Ascending aorta (tissue), 2 donors: ENCODE data around the gene CCDC12. TPM values are rescaled to one million over a fixed set of nuclear protein-coding genes. Genes with fewer than 3 reads are reported as not detected.

Source experiments
- DNase-seq, 2 donors: peaks; one replicate each; pipeline ENCODE4 v3.0.0-alpha.2; 2019; ENCODE audit warnings: low spot score in 2 of 2
- H3K27ac ChIP-seq, 2 donors: fragments of 200-600 bp; sonication (generic); one replicate each; pipeline ENCODE4 v1.5.1; 2016 to 2017; ENCODE audit warnings: mild to moderate bottlenecking in 1 of 2
- H3K27me3 ChIP-seq: fragments of 200-600 bp; sonication (generic); one replicate; pipeline ENCODE4 v1.5.1; 2017
- H3K36me3 ChIP-seq, 2 donors: fragments of 200-600 bp; sonication (generic); one replicate each; pipeline ENCODE4 v1.5.1; 2016
- H3K4me1 ChIP-seq, 2 donors: fragments of 200-600 bp; sonication (generic); one replicate each; pipeline ENCODE4 v1.5.1; 2016 to 2017; ENCODE audit warnings: mild to moderate bottlenecking in 1 of 2
- H3K4me3 ChIP-seq, 2 donors: fragments of 200-600 bp; sonication (generic); one replicate each; pipeline ENCODE4 v1.5.1; 2016 to 2017; ENCODE audit warnings: mild to moderate bottlenecking in 1 of 2
- H3K9me3 ChIP-seq, 2 donors: fragments of 200-600 bp; sonication (generic); one replicate each; pipeline ENCODE4 v1.5.1; 2016
- CTCF ChIP-seq, 3 experiments: fragments of 200-600 bp in 2 of 3; fragments of 450-650 bp in 1 of 3; sonication (generic) in 2 of 3; IDR thresholded peaks; one replicate each; pipeline ENCODE4 v1.5.1; 2016 to 2019; ENCODE audit warnings: antibody characterized with exemption in 3 of 3, mild to moderate bottlenecking in 1 of 3, moderate library complexity in 1 of 3
- intact Hi-C: fragments of 100-400 bp; cut with DNase I; formaldehyde crosslinking; loops from one replicate; pipeline ENCODE4 v1.15.1; 2023
- total RNA-seq: library from RNA; depleted of rRNA; stranded (reverse); fragments of >200 nt; gene quantifications from one replicate; pipeline ENCODE4 v1.1.0, GENCODE V29; 2016

The CCDC12 gene
- total RNA-seq, 1 donor from 2014 or later: 34.3 TPM

- DNase-seq: no peak
- Histone ChIP-seq H3K4me3 (peak overlapping the region; percentile 3 to 16), H3K27me3 (no peaks in the 10 kb centered on the region), H3K36me3 (peaks cover 7 to 9% of the 10 kb centered on the region in 2 donors), H3K27ac (peak overlapping the region; percentile 83 to 85), H3K4me1 (peaks cover 51 to 98% of the 10 kb centered on the region in 2 donors), H3K9me3 (no peaks in the 10 kb centered on the region)
- TF ChIP-seq CTCF (IDR thresholded peaks at IDR 0.05): no peak
- intact Hi-C loops: loop anchor here (10.0 kb wide), 2 partner anchors 354 to 384 kb away; partner anchors contain the start of genes KIF9 and KLHL18
Observed at GRCh38 chr3:46930166-46930944, 46.2 kb downstream of the CCDC12 start.

- H3K9me3 ChIP-seq: no peaks in the 10 kb centered on the region
- TF ChIP-seq CTCF (IDR thresholded peaks at IDR 0.05): no peak
- H3K36me3 ChIP-seq: peaks cover 17 to 20% of the 10 kb centered on the region in 2 donors
- no peak for DNase-seq
- peak overlapping the region; percentile 83 to 85 for H3K27ac ChIP-seq
- intact Hi-C loops: no loop called here
- H3K4me1 ChIP-seq: peaks cover 41 to 90% of the 10 kb centered on the region in 2 donors
- H3K27me3 ChIP-seq: no peaks in the 10 kb centered on the region
- H3K4me3 ChIP-seq: no peak overlapping the region
Observed at GRCh38 chr3:46929324-46929723, 47.2 kb downstream of the CCDC12 start.

- Histone ChIP-seq H3K4me1 (peaks cover 36 to 80% of the 10 kb centered on the region in 2 donors), H3K9me3 (no peaks in the 10 kb centered on the region), H3K4me3 (no peak overlapping the region), H3K27ac (peak overlapping the region; percentile 83 to 85), H3K27me3 (no peaks in the 10 kb centered on the region), H3K36me3 (peaks cover 25 to 28% of the 10 kb centered on the region in 2 donors)
- no peak for TF ChIP-seq CTCF (IDR thresholded peaks at IDR 0.05)
- DNase-seq: no peak
- intact Hi-C loops: no loop called here
Observed at GRCh38 chr3:46928282-46928681, 48.3 kb downstream of the CCDC12 start.

- Histone ChIP-seq H3K4me3 (no peak overlapping the region), H3K9me3 (no peaks in the 10 kb centered on the region), H3K4me1 (peaks cover 32 to 74% of the 10 kb centered on the region in 2 donors), H3K27me3 (no peaks in the 10 kb centered on the region), H3K27ac (peak overlapping the region; percentile 4 to 42), H3K36me3 (peaks cover 31 to 32% of the 10 kb centered on the region in 2 donors)
- DNase-seq: no peak
- TF ChIP-seq CTCF (IDR thresholded peaks at IDR 0.05): no peak
- intact Hi-C loops: no loop called here
Observed at GRCh38 chr3:46927718-46928073, 48.8 kb downstream of the CCDC12 start.

GRCh38 chr3:46926871-46927717 lies 49.5 kb downstream of the CCDC12 start:
- no peak for DNase-seq

More at GRCh38 chr3:46926871-46927717, 49.5 kb downstream of the CCDC12 start:
- TF ChIP-seq CTCF (IDR thresholded peaks at IDR 0.05): no peak
- peak overlapping the region; percentile 4 to 42 for H3K27ac ChIP-seq
- H3K9me3 ChIP-seq: no peaks in the 10 kb centered on the region
- H3K4me3 ChIP-seq: no peak overlapping the region
- H3K27me3 ChIP-seq: no peaks in the 10 kb centered on the region
- H3K36me3 ChIP-seq: peaks cover 37 to 38% of the 10 kb centered on the region in 2 donors
- intact Hi-C loops: no loop called here
- H3K4me1 ChIP-seq: peaks cover 28 to 68% of the 10 kb centered on the region in 2 donors
